A549 (cell line): ENCODE measurements around the gene PCSK7. TPM values are rescaled to one million over a fixed set of nuclear protein-coding genes. Genes with fewer than 3 reads are reported as not detected.

Experiments used
- ATAC-seq, 2 experiments: fragments of 200-7000 bp in 1 of 2; fragments of >200 bp in 1 of 2; cut with Nextera tagmentation in 1 of 2; cut with Tn5 transposase in 1 of 2; 3 replicates each; pipeline versions ENCODE4 v1.8.0 to v1.9.1; 2018 to 2020; ENCODE audit warnings: mild to moderate bottlenecking in 1 of 2, moderate library complexity in 1 of 2
- CTCF ChIA-PET: fragments of 300-600 bp; sonication (Branson Sonifier 250); formaldehyde crosslinking; extraction: SDS; loops from one replicate; lab custom pipeline; 2021; ENCODE audit warnings: antibody characterized with exemption, inconsistent platforms; lab: Yijun Ruan, JAX
- POLR2A ChIA-PET: fragments of 350-600 bp; formaldehyde crosslinking; extraction: SDS; loops from one replicate; lab custom pipeline; 2021; ENCODE audit warnings: antibody characterized with exemption, inconsistent platforms; lab: Yijun Ruan, JAX
- DNase-seq, 2 experiments: peaks; one replicate each; pipeline versions ENCODE4 v3.0.0 to v3.0.0-alpha.2; 2011 to 2016; ENCODE audit warnings: low read depth in 1 of 2, low spot score in 1 of 2
- FAIRE-seq: peaks from 2 replicates; lab custom pipeline; 2011; peaks lifted over from hg19 to GRCh38; lab: Jason Lieb, UNC
- H3K27ac ChIP-seq, 2 experiments: fragments of >200 bp; sonication (Bioruptor Twin); formaldehyde crosslinking; 3 replicates each; pipeline ENCODE4 v1.5.1; 2016 to 2017
- H3K4me1 ChIP-seq: fragments of >200 bp; sonication (Bioruptor Twin); formaldehyde crosslinking; 3 replicates; pipeline ENCODE4 v1.6.1; 2016
- H3K4me2 ChIP-seq: fragments of >200 bp; sonication (Bioruptor Twin); formaldehyde crosslinking; 3 replicates; pipeline ENCODE4 v1.6.1; 2016
- H3K4me3 ChIP-seq: fragments of >200 bp; sonication (Bioruptor Twin); formaldehyde crosslinking; 3 replicates; pipeline ENCODE4 v1.5.1; 2016
- H3K9me3 ChIP-seq: fragments of >200 bp; sonication (Bioruptor Twin); formaldehyde crosslinking; 3 replicates; pipeline ENCODE4 v1.6.1; 2016
- CBX2 ChIP-seq: fragments of 200-600 bp; sonication (generic); IDR thresholded peaks from 2 replicates; pipeline ENCODE4 v1.6.1; 2016; ENCODE audit warnings: low read depth, mild to moderate bottlenecking, borderline replicate concordance
- CHD2 ChIP-seq: fragments of 150-350 bp; IDR thresholded peaks from 2 replicates; pipeline ENCODE4 v1.6.1; 2014; ENCODE audit warnings: low read length; ENCODE audit not compliant: partially characterized antibody
- CHD4 ChIP-seq: fragments of 200-600 bp; sonication (generic); IDR thresholded peaks from 2 replicates; pipeline ENCODE4 v1.6.1; 2016; ENCODE audit warnings: antibody characterized with exemption, mild to moderate bottlenecking, borderline replicate concordance
- EHF ChIP-seq: fragments of 250-450 bp; sonication (Bioruptor Pico); IDR thresholded peaks from 2 replicates; pipeline ENCODE4 v1.5.0; 2020; ENCODE audit warnings: mild to moderate bottlenecking
- EP300 ChIP-seq, 2 experiments: fragments of >200 bp; sonication (Bioruptor Twin); formaldehyde crosslinking; IDR thresholded peaks; 2 replicates in 1 of 2; 3 replicates in 1 of 2; pipeline ENCODE4 v1.6.1; 2016 to 2017
- ESRRA ChIP-seq: fragments of 150-350 bp; IDR thresholded peaks from 2 replicates; pipeline ENCODE4 v1.6.1; 2014; ENCODE audit warnings: mild to moderate bottlenecking, low read length, borderline replicate concordance
- FOSB ChIP-seq: fragments of 250-450 bp; sonication (Bioruptor Pico); IDR thresholded peaks from 2 replicates; pipeline ENCODE4 v1.5.0; 2020; ENCODE audit warnings: mild to moderate bottlenecking, moderate library complexity
- KDM1A ChIP-seq: fragments of 200-600 bp; sonication (generic); IDR thresholded peaks from 2 replicates; pipeline ENCODE4 v1.6.1; 2016; ENCODE audit warnings: low read depth, mild to moderate bottlenecking
- MAFK ChIP-seq: fragments of 450-650 bp; IDR thresholded peaks from 2 replicates; pipeline ENCODE4 v1.6.1; 2014; ENCODE audit not compliant: partially characterized antibody
- NR3C1 ChIP-seq: fragments of >200 bp; sonication (Bioruptor Twin); formaldehyde crosslinking; IDR thresholded peaks from 3 replicates; pipeline ENCODE4 v1.6.1; 2017
- RAD21 ChIP-seq, 2 experiments: fragments of >200 bp in 1 of 2; sonication (Bioruptor Twin) in 1 of 2; formaldehyde crosslinking in 1 of 2; IDR thresholded peaks in 1 of 2; conservative IDR thresholded peaks in 1 of 2; 2 replicates in 1 of 2; 3 replicates in 1 of 2; pipeline ENCODE4 v1.6.1; 2012 to 2018; ENCODE audit warnings: inconsistent platforms in 1 of 2
- SREBF2 ChIP-seq: fragments of 450-650 bp; IDR thresholded peaks from 2 replicates; pipeline ENCODE4 v1.6.1; 2014; ENCODE audit warnings: mild to moderate bottlenecking, moderate library complexity
- TFCP2L1 ChIP-seq: fragments of 250-450 bp; sonication (Bioruptor Pico); IDR thresholded peaks from 2 replicates; pipeline ENCODE4 v1.5.0; 2021; ENCODE audit warnings: mild to moderate bottlenecking
- TP53 ChIP-seq: fragments of 250-450 bp; sonication (Bioruptor Pico); IDR thresholded peaks from 2 replicates; pipeline ENCODE4 v1.5.0; 2021; ENCODE audit warnings: mild to moderate bottlenecking, moderate library complexity
- ZC3H11A ChIP-seq: fragments of 450-650 bp; IDR thresholded peaks from 2 replicates; pipeline ENCODE4 v1.6.1; 2014; ENCODE audit warnings: antibody characterized with exemption, mild to moderate bottlenecking
- ZFP36 ChIP-seq: fragments of 450-650 bp; IDR thresholded peaks from 2 replicates; pipeline ENCODE4 v1.6.1; 2014; ENCODE audit warnings: borderline replicate concordance; ENCODE audit not compliant: partially characterized antibody
- WGBS: methylation state at CpG from one replicate; pipeline ENCODE4 v1.1.6; 2017; ENCODE audit errors: missing lambda C conversion rate; 5-methylcytosine and 5-hydroxymethylcytosine counted together
- polyA plus RNA-seq, 4 experiments: library from polyadenylated mRNA; depleted of rRNA in 3 of 4; stranded (reverse); fragments of >200 nt; fragmentation: RNase III in 1 of 4; extraction: RNeasy Plus Mini Kit Qiagen cat#74134 plus additional on column Dnase treatment in 1 of 4; gene quantifications; 2 replicates in 3 of 4; 3 replicates in 1 of 4; pipeline ENCODE4 v1.2.3, GENCODE V29; 2011 to 2017
- TF ChIP-seq, protein P1 (sequence below): fragments of >200 bp; sonication (Bioruptor Twin); formaldehyde crosslinking; IDR thresholded peaks from 2 replicates; pipeline ENCODE4 v1.6.1; 2016
- TF ChIP-seq, protein P2 (sequence below): fragments of 250-450 bp; sonication (Bioruptor Pico); IDR thresholded peaks from 2 replicates; pipeline ENCODE4 v1.5.0; 2020; ENCODE audit warnings: low read depth, mild to moderate bottlenecking, moderate library complexity
- TF ChIP-seq, protein P3 (sequence below): IDR thresholded peaks from 2 replicates; pipeline ENCODE4 v1.6.1; 2012

The PCSK7 gene
- polyA plus RNA-seq, 2 of the 4 experiments (the other 2 are of a cell fraction) = 9.8 to 17.8 TPM

DNA sequence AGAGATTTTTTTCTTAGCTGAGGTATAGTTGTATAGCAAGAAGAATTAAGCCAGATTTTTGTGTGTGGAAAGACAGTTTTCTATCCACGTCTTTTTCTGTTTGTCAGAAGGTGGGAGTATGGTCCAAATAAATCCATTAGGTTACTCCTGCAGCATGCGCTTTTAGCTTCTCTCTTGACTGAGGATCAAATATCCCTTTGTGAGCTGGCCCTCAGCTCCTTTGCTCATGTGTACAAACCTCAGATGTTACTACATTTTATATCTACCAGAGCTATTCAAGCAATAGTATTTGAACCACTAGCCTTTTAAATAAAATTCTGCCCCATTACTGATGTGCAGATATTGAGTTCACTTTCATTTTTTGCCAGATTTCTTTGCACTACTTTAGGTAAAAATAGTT lies 62.1 kb downstream of the PCSK7 start (continued):
- TF ChIP-seq, protein P1, sequence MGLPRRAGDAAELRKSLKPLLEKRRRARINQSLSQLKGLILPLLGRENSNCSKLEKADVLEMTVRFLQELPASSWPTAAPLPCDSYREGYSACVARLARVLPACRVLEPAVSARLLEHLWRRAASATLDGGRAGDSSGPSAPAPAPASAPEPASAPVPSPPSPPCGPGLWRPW = no peak
- TF ChIP-seq RAD21 (conservative IDR thresholded peaks at IDR 0.05 in 1 of 2, IDR thresholded peaks at IDR 0.05 in 1 of 2) = no peak
- TF ChIP-seq EHF (CRISPR knock-in tag) = no peak

DNA sequence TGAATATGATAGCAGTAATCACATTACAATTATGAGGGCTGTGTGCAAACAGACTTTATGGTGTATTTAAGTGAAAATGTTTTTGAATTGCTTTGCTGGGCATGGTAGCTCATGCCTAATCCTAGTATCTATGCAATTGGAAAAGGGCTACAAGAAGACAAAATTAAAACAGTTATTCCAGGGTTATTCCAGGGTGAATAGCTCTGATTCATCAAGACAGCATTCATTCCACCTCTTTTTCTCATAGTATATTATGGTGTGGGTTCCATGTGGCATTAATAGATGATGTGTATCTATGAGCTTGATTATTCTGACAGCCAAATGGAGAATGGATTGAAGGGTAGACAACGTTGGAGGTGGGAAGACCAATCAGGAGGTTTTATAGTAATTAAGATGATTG lies 65.4 kb downstream of the PCSK7 start:
- no peak for FAIRE-seq
- H3K9me3 ChIP-seq = no peaks in the 10 kb centered on the region
- TF ChIP-seq, protein P1 = no peak
- TF ChIP-seq CHD4 = no peak
- no peak for TF ChIP-seq EP300 (IDR thresholded peaks at IDR 0.05)
- TF ChIP-seq MAFK = no peak
- TF ChIP-seq SREBF2 = no peak
- no peak for TF ChIP-seq KDM1A
- no peak for TF ChIP-seq FOSB (CRISPR knock-in tag)
- no peak for TF ChIP-seq TFCP2L1 (CRISPR knock-in tag)
- TF ChIP-seq ZFP36 = no peak
- TF ChIP-seq NR3C1 = no peak
- TF ChIP-seq ESRRA = no peak
- TF ChIP-seq, protein P2, sequence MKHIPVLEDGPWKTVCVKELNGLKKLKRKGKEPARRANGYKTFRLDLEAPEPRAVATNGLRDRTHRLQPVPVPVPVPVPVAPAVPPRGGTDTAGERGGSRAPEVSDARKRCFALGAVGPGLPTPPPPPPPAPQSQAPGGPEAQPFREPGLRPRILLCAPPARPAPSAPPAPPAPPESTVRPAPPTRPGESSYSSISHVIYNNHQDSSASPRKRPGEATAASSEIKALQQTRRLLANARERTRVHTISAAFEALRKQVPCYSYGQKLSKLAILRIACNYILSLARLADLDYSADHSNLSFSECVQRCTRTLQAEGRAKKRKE (CRISPR knock-in tag) = no peak
- no peak for TF ChIP-seq TP53 (CRISPR knock-in tag)
- TF ChIP-seq, protein P3, sequence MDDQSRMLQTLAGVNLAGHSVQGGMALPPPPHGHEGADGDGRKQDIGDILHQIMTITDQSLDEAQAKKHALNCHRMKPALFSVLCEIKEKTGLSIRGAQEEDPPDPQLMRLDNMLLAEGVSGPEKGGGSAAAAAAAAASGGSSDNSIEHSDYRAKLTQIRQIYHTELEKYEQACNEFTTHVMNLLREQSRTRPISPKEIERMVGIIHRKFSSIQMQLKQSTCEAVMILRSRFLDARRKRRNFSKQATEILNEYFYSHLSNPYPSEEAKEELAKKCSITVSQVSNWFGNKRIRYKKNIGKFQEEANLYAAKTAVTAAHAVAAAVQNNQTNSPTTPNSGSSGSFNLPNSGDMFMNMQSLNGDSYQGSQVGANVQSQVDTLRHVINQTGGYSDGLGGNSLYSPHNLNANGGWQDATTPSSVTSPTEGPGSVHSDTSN = no peak
- no peak for TF ChIP-seq CHD2
- H3K27ac ChIP-seq = no peak overlapping the region
- no peak for DNase-seq
- whole genome bisulfite sequencing = 80% methylated on average over 1 of the region's 1 CpG
- ChIA-PET POLR2A (interaction anchor here (0.6 to 1.4 kb wide), 2 partner anchors 12 to 141 kb away, joined by 3 to 6 read pairs; partner anchors contain the start of gene SIDT2), CTCF (interaction anchor here (1.4 kb wide), 1 partner anchor 10 kb away, joined by 4 read pairs; no protein-coding TSS in a partner anchor)
- no peak overlapping the region for H3K4me2 ChIP-seq
- H3K4me1 ChIP-seq = no peaks in the 10 kb centered on the region
- ATAC-seq = no peak
- no peak overlapping the region for H3K4me3 ChIP-seq

DNA sequence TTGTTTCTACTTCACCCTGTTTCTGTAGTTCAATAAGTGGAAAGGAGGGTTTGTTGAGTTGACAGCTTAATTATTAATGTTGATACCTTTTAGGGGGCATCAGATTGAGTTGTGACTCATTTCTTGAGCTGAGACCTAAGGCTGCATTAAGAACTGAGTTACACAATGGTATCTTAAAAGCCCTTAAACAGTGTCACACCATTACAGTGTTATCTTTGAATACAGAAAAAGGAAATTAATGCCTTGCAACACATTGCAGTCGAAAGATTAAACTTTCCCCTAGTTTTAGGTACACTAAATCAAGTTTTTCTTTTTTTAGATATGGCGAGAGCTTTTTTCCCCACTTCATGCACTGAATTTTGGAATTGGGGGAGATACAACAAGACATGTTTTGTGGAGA lies 71.0 kb downstream of the PCSK7 start:
- no peak overlapping the region for H3K4me3 ChIP-seq
- 87% methylated on average over 2 of the region's 2 CpGs for WGBS
- DNase-seq (no peak), ATAC-seq (no peak), FAIRE-seq (no peak)
- POLR2A ChIA-PET = no interaction called here
- no peak overlapping the region for H3K27ac ChIP-seq
- TF ChIP-seq EP300 (IDR thresholded peaks at IDR 0.05) (no peak), SREBF2 (no peak), CBX2 (no peak)
- H3K4me1 ChIP-seq = peaks cover 8% of the 10 kb centered on the region; the same call in 1 of the 3 replicates
- no peaks in the 10 kb centered on the region for H3K9me3 ChIP-seq
- no peak overlapping the region for H3K4me2 ChIP-seq
- CTCF ChIA-PET = interaction anchor here (1.0 kb wide), 1 partner anchor 19 kb away, joined by 3 read pairs; no protein-coding TSS in a partner anchor

DNA sequence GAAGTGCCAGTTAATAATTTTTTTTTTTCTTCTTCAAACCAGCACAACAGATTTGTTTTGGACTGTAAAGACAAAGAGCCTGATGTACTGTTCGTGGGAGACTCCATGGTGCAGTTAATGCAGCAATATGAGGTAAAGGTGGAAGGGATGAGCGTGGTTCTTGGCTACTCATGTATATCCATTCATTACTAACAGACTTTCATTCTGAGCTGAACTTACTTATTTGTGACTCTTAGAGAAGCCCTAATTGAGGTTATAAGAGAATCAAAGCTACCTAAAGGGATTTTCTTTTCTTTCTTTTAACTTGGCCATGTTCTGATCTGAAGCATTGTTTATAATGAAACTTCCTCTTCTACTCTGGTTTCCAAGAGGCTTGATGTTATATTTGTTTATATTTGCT lies 72.0 kb downstream of the PCSK7 start:
- CTCF ChIA-PET = no interaction called here
- whole genome bisulfite sequencing = 94% methylated on average over 2 of the region's 2 CpGs
- Histone ChIP-seq H3K9me3 (no peaks in the 10 kb centered on the region), H3K4me1 (peaks cover 8% of the 10 kb centered on the region; the same call in 1 of the 3 replicates), H3K4me3 (no peak overlapping the region), H3K4me2 (no peak overlapping the region)
- POLR2A ChIA-PET = no interaction called here
- no peak for TF ChIP-seq ZC3H11A
- TF ChIP-seq, all 56 proteins: peak for 0
- ATAC-seq (no peak), DNase-seq (no peak), FAIRE-seq (no peak)
- no peak overlapping the region for H3K27ac ChIP-seq
